B cell (primary cell): ENCODE measurements around the gene DCD.

Experiments used
- CTCF ChIP-seq: fragments of 200-600 bp; IDR thresholded peaks from one replicate; pipeline ENCODE4 v1.8.0; 2022; ENCODE audit warnings: antibody characterized with exemption, mild to moderate bottlenecking
- EZH2 ChIP-seq: IDR thresholded peaks from 2 replicates; pipeline ENCODE4 v1.6.1; 2012; ENCODE audit warnings: borderline replicate concordance, low read depth, mild to moderate bottlenecking, moderate library complexity, low read length; ENCODE audit not compliant: insufficient read depth, poor library complexity, severe bottlenecking

- no peak for TF ChIP-seq CTCF
- no peak for TF ChIP-seq EZH2
These were observed 36.8 kb upstream of the DCD start for GRCh38 chr12:54684636-54685630.
